ENCODE data around the gene BAMBI.

BAMBI gene

GRCh38 chr10:28674782-28675181, 2.5 kb upstream of the BAMBI start:
- no peaks in the 10 kb centered on the region for H3K9me3 ChIP-seq (ENCODE audit: control insufficient read depth, low read length)
- no peak overlapping the region for H3K4me2 ChIP-seq (ENCODE audit: low read length)
- no peak for TF ChIP-seq CTCF (IDR thresholded peaks at IDR 0.05)
- H3K36me3 ChIP-seq (ENCODE audit: control insufficient read depth, insufficient read depth, low read length): no peaks in the 10 kb centered on the region
- no peak overlapping the region for H3K4me3 ChIP-seq (ENCODE audit: low read depth, low read length)
- no peaks in the 10 kb centered on the region for H3K27me3 ChIP-seq (ENCODE audit: control insufficient read depth, insufficient read depth, low read length)
- H2AFZ ChIP-seq: no peak overlapping the region
- H3K4me1 ChIP-seq: no peaks in the 10 kb centered on the region
- H3K9ac ChIP-seq: no peak overlapping the region
- no peaks in the 10 kb centered on the region for H3K79me2 ChIP-seq
- no peak overlapping the region for H3K27ac ChIP-seq

DNA sequence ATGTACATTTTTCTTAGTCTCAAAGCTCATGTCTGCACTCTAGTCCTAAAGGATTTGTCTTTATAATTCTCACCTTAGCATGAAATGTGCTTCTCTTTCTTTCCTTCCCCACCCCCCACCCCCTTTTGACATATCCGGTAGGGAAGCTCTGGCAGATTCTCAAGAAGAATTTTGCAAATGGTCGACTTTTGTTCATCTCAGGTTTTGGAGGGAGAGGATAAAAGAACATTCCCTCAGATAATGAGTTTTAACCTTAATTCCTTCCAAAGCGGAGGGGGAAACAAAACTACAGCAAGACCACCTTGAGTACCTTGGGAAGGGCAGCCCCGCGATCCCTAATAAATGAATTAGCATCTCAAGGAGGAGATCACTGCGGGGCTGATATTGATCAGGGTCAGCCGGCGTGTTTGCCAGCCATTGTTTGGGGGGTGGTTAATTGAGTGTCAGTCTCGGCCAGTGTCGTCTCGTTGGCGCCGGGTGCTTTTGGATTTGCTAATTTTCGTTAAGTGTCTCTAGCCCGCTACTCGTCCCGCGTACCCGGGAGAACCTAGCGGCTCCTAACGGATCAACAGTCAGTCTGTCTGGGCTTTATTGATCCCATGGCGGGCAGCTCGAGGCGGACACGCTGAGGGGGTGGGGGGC, 874 bp upstream of the BAMBI start:
- H3K27ac ChIP-seq: no peak overlapping the region
- H3K9me3 ChIP-seq (ENCODE audit: control insufficient read depth, low read length): no peaks in the 10 kb centered on the region
- no peaks in the 10 kb centered on the region for H3K36me3 ChIP-seq (ENCODE audit: control insufficient read depth, insufficient read depth, low read length)
- TF ChIP-seq CTCF (IDR thresholded peaks at IDR 0.05): no peak
- peak overlapping the region; percentile 59 for H3K4me3 ChIP-seq (ENCODE audit: low read depth, low read length)
- H2AFZ ChIP-seq: peak overlapping the region; percentile 95
- no peaks in the 10 kb centered on the region for H3K27me3 ChIP-seq (ENCODE audit: control insufficient read depth, insufficient read depth, low read length)
- H3K4me1 ChIP-seq: no peaks in the 10 kb centered on the region
- H3K4me2 ChIP-seq (ENCODE audit: low read length): peak overlapping the region; percentile 98
- H3K79me2 ChIP-seq: no peaks in the 10 kb centered on the region
- H3K9ac ChIP-seq: no peak overlapping the region

DNA sequence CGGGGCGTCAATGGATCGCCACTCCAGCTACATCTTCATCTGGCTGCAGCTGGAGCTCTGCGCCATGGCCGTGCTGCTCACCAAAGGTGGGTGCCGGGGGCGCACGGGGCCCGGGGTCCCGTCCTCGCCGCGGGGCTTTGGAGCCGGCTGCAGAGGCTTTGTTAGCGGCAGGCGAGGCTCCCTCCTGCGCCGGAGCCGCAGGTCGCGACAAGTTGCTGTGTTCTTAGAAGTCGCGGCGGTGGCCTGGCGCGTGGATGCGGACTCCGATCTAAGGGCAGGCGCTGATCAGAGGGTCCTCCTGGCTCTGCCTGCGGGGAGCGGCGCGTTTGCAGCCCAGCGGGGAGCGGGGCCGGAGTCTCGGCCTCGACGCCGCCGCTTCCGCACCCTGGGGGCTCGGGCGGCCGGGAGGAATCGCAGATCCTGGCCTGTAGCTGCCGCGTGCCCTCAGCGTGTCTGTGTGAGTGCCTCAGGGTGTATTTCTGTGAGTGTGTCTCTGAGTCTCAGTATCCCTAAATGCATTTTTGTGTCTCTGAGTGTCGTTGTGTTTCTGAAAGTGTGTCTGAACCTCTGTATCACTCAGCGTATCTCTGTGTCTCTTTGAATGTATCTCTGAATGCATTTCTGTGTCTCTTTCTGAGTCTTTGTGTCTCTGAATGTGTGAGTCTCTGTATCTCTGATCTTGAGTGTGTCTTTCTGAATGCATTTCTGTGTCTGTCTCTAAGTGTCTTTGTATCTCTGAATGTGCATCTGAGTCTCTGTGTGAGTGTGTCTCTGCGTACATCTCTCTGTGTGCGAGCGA, 766 bp downstream of the BAMBI start:
- H3K36me3 ChIP-seq (ENCODE audit: control insufficient read depth, insufficient read depth, low read length): no peaks in the 10 kb centered on the region
- no peaks in the 10 kb centered on the region for H3K9me3 ChIP-seq (ENCODE audit: control insufficient read depth, low read length)
- no peaks in the 10 kb centered on the region for H3K4me1 ChIP-seq
- no peaks in the 10 kb centered on the region for H3K79me2 ChIP-seq
- no peaks in the 10 kb centered on the region for H3K27me3 ChIP-seq (ENCODE audit: control insufficient read depth, insufficient read depth, low read length)
- H2AFZ ChIP-seq: peak overlapping the region; percentile 88
- no peak overlapping the region for H3K27ac ChIP-seq
- no peak overlapping the region for H3K9ac ChIP-seq
- H3K4me2 ChIP-seq (ENCODE audit: low read length): peak overlapping the region; percentile 96
- peak overlapping the region; percentile 65 for H3K4me3 ChIP-seq (ENCODE audit: low read depth, low read length)
- no peak for TF ChIP-seq CTCF (IDR thresholded peaks at IDR 0.05)

GRCh38 chr10:28678687-28679457, 1.6 kb downstream of the BAMBI start:
- peak overlapping the region; percentile 88 for H2AFZ ChIP-seq
- no peaks in the 10 kb centered on the region for H3K9me3 ChIP-seq (ENCODE audit: control insufficient read depth, low read length)
- TF ChIP-seq CTCF (IDR thresholded peaks at IDR 0.05): no peak
- H3K9ac ChIP-seq: no peak overlapping the region
- H3K4me3 ChIP-seq (ENCODE audit: low read depth, low read length): peak overlapping the region; percentile 65
- H3K27me3 ChIP-seq (ENCODE audit: control insufficient read depth, insufficient read depth, low read length): no peaks in the 10 kb centered on the region
- no peak overlapping the region for H3K27ac ChIP-seq
- H3K4me2 ChIP-seq (ENCODE audit: low read length): peak overlapping the region; percentile 96
- H3K79me2 ChIP-seq: no peaks in the 10 kb centered on the region
- no peaks in the 10 kb centered on the region for H3K36me3 ChIP-seq (ENCODE audit: control insufficient read depth, insufficient read depth, low read length)
- no peaks in the 10 kb centered on the region for H3K4me1 ChIP-seq
